Transverse colon (tissue), 4 donors: ENCODE results near the gene ARL6IP4. TPM values are rescaled to one million over a fixed set of nuclear protein-coding genes. Genes with fewer than 3 reads are reported as not detected.

ENCODE experiments used
- DNase-seq: peaks from one replicate; pipeline ENCODE4 v3.0.0-alpha.2; 2019
- H3K27ac ChIP-seq, 4 donors: fragments of 200-600 bp; sonication (generic); 2 replicates each; pipeline ENCODE4 v1.5.1; 2016 to 2018; ENCODE audit warnings: inconsistent platforms in 4 of 4
- H3K27me3 ChIP-seq: fragments of 200-600 bp; sonication (generic); 2 replicates; pipeline ENCODE4 v1.5.1; 2017; ENCODE audit warnings: inconsistent platforms
- H3K36me3 ChIP-seq, 4 donors: fragments of 200-600 bp; sonication (generic); 2 replicates each; pipeline ENCODE4 v1.5.1; 2017 to 2019; ENCODE audit warnings: inconsistent platforms in 4 of 4
- H3K4me1 ChIP-seq, 4 donors: fragments of 200-600 bp; sonication (generic); 2 replicates each; pipeline ENCODE4 v1.5.1; 2017 to 2020; ENCODE audit warnings: inconsistent platforms in 4 of 4
- H3K4me3 ChIP-seq, 4 donors: fragments of 200-600 bp; sonication (generic); 1 replicate in 1 of 4; 2 replicates in 3 of 4; pipeline versions ENCODE4 v1.5.1 to v1.6.1; 2017 to 2019; ENCODE audit warnings: inconsistent platforms in 4 of 4
- H3K9me3 ChIP-seq, 2 donors: fragments of 200-600 bp; sonication (generic); 2 replicates each; pipeline ENCODE4 v1.5.1; 2017 to 2019; ENCODE audit warnings: inconsistent platforms in 2 of 2
- CTCF ChIP-seq, 5 experiments: fragments of 200-600 bp in 3 of 5; fragments of 450-650 bp in 2 of 5; sonication (generic) in 3 of 5; IDR thresholded peaks; 1 replicate in 2 of 5; 2 replicates in 3 of 5; pipeline ENCODE4 v1.5.1; 2016 to 2017; ENCODE audit warnings: antibody characterized with exemption in 5 of 5, inconsistent platforms in 3 of 5, mild to moderate bottlenecking in 2 of 5, moderate library complexity in 1 of 5
- EP300 ChIP-seq: sonication (generic); formaldehyde crosslinking; IDR thresholded peaks from one replicate; pipeline ENCODE4 v1.6.1; 2017; ENCODE audit warnings: antibody characterized with exemption, low read depth
- POLR2A ChIP-seq: fragments of 450-650 bp; IDR thresholded peaks from one replicate; pipeline ENCODE4 v1.6.1; 2016; ENCODE audit warnings: antibody characterized with exemption, mild to moderate bottlenecking, moderate library complexity
- POLR2AphosphoS5 ChIP-seq, 3 donors: sonication (generic); formaldehyde crosslinking; IDR thresholded peaks; one replicate each; pipeline ENCODE4 v1.6.1; 2016; ENCODE audit warnings: antibody characterized with exemption in 3 of 3
- WGBS, 2 donors: methylation state at CpG; one replicate each; pipeline ENCODE4 v1.1.5; 2018; ENCODE audit warnings: low coverage in 1 of 2; 5-methylcytosine and 5-hydroxymethylcytosine counted together
- in situ Hi-C, 4 donors: fragments of 200-750 bp; cut with MboI; loops; one replicate each; pipeline versions ENCODE4 v1.15.0 to v1.15.1; 2017; ENCODE audit warnings: low sequenced_read_pairs in 3 of 4, low pct_ligation_motif_present in 1 of 4, low pct_unique_long_range_greater_than_20kb in 1 of 4
- intact Hi-C: fragments of 100-400 bp; cut with DNase I; formaldehyde crosslinking; loops from one replicate; pipeline ENCODE4 v1.15.1; 2023; ENCODE audit warnings: low total_unique reads
- total RNA-seq, 4 donors: library from RNA; depleted of rRNA; stranded (reverse); fragments of >200 nt; gene quantifications; one replicate each; pipeline ENCODE4 v1.1.0, GENCODE V29; 2016

The ARL6IP4 gene
- total RNA-seq, 4 donors from 2014 or later = 77.4 to 225 (median 184) TPM

GRCh38 chr12:123021688-123022604 lies 41.5 kb downstream of the ARL6IP4 start:
- Histone ChIP-seq H3K27me3 (no peaks in the 10 kb centered on the region), H3K4me3 (no peak overlapping the region), H3K36me3 (no peaks in the 10 kb centered on the region), H3K9me3 (no peaks in the 10 kb centered on the region), H3K4me1 (peaks cover 0 to 25% (median 9%) of the 10 kb centered on the region in 4 donors), H3K27ac (no peak overlapping the region)
- intact Hi-C loops = no loop called here
- 91% methylated on average over 18 of the region's 18 CpGs; no CpG with 5 or more reads in 1 of the 2 donors for WGBS, 2 donors
- TF ChIP-seq CTCF (IDR thresholded peaks at IDR 0.05) (no peak), POLR2AphosphoS5 (IDR thresholded peaks at IDR 0.05) (no peak), POLR2A (no peak), EP300 (no peak)
- in situ Hi-C loops = no loop called here
- DNase-seq = no peak

GRCh38 chr12:123022846-123023245 lies 42.4 kb downstream of the ARL6IP4 start:
- H3K36me3 ChIP-seq = no peaks in the 10 kb centered on the region
- no peaks in the 10 kb centered on the region for H3K27me3 ChIP-seq
- intact Hi-C loops (no loop called here), in situ Hi-C loops (no loop called here)
- WGBS, 2 donors = 88% methylated on average over 4 of the region's 5 CpGs; no CpG with 5 or more reads in 1 of the 2 donors
- DNase-seq = no peak
- H3K4me3 ChIP-seq = no peak overlapping the region
- no peaks in the 10 kb centered on the region for H3K9me3 ChIP-seq
- TF ChIP-seq EP300 (no peak), CTCF (IDR thresholded peaks at IDR 0.05) (no peak), POLR2A (no peak), POLR2AphosphoS5 (IDR thresholded peaks at IDR 0.05) (no peak)
- H3K27ac ChIP-seq = no peak overlapping the region
- peaks cover 0 to 25% (median 9%) of the 10 kb centered on the region in 4 donors for H3K4me1 ChIP-seq

- TF ChIP-seq EP300 (no peak), POLR2AphosphoS5 (IDR thresholded peaks at IDR 0.05) (no peak), POLR2A (no peak), CTCF (IDR thresholded peaks at IDR 0.05) (no peak)
- 27% methylated on average over 4 to 9 of the region's 9 CpGs for WGBS, 2 donors
- intact Hi-C loops (no loop called here), in situ Hi-C loops (loop anchor here in 2 of 4 donors (25.0 kb wide), 1 partner anchor 212 kb away; the partner anchor contains the start of genes MPHOSPH9 (in 2 of the 2) and MTRFR (in 2 of the 2))
- no peaks in the 10 kb centered on the region for H3K36me3 ChIP-seq
- H3K9me3 ChIP-seq = no peaks in the 10 kb centered on the region
- H3K27ac ChIP-seq = peak overlapping the region in 2 of 4 donors; percentile 17 to 18
- DNase-seq = no peak
- H3K4me1 ChIP-seq = peaks cover 0 to 14% (median 3%) of the 10 kb centered on the region in 4 donors
- H3K4me3 ChIP-seq = no peak overlapping the region
- H3K27me3 ChIP-seq = no peaks in the 10 kb centered on the region
Measured at GRCh38 chr12:123024819-123025391, 44.4 kb downstream of the ARL6IP4 start.
